Measurements from ENCODE around the gene MRPL42.
"Not testable (repeated sequence)": the region's sequence is repeated elsewhere in the genome, so short reads cannot be mapped to it uniquely, and the experiment has no call there.

MRPL42 gene

DNA sequence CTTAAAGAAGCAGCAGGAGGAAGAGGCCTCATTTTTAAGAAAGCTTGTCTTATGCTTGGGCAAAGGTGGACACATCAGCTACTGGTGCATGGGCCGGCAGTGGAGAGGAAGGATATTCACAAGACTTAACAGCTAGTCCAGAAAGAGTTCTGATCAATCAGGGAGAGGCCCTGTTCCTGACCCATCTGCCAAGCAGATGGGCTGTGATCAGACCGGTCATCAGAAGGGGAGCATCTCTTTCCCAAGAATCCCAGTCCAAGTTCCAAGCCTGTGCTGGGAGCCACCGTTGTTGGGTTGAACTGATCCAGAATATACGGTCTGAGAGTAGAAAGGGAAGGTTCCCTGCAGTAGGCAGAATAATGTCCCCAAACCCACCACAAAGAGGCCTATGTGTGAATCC lies 72.5 kb downstream of the MRPL42 start:
- FAIRE-seq (no peak), DNase-seq (ENCODE audit: insufficient read length, low spot score) (no peak)

- no peak for DNase-seq (ENCODE audit: insufficient read length, low spot score)
- FAIRE-seq = no peak
These were observed 73.2 kb downstream of the MRPL42 start for GRCh38 chr12:93540466-93540865.

DNA sequence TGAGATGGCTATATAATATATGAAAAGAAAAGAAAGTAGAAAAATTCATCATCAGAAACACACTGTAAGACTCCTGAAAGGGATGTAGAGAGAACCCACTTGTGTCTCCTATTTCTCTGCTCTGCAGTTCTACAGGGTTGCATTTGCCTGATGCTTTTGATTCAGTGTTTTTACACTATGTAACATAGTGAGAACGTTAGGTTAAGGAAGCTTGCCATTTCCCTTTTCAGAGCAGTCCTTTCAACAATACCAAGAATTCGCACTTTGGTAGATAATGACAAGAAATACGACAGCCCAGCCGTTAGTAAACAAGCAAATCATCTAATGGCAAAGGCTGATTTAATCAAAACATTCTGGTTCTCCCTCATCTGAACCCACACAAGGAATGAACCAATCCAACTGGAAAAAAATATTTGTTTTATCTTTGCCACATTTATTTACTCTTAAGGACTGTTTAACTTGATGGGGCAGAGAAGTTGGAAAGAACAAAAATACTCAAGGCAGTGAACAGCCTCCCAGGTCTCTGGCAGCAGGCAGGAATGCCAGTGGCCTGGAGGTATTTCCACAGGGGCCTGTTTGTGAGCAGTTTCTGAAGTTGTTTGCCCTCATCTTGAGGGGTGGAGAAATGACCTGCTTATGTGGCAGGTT lies 74.4 kb downstream of the MRPL42 start:
- DNase-seq (ENCODE audit: insufficient read length, low spot score) (no peak), FAIRE-seq (no peak)

- FAIRE-seq (no peak), DNase-seq (ENCODE audit: insufficient read length, low spot score) (no peak)
These were observed 80.5 kb downstream of the MRPL42 start for GRCh38 chr12:93547778-93548177.

DNA sequence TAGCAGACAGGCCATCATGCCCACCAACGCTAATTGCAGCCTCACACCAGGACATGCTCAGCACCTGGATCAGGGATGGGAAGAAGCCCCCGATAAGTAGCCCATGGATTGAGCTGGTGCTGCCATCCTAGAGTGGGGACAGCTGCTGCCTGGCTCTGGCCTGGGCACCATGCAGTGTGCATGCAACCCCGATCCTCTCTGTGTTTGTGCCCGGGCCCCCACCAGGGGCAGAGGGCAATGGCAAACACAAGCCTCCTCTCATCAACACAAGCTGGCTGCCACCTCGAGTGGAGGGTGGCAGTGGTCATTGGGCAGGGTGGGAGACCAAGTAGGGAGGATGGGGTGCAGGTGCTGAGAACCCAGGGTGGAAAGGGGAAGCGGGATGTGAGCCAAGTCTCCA lies 81.9 kb downstream of the MRPL42 start:
- no peak for DNase-seq (ENCODE audit: insufficient read length, low spot score)
- FAIRE-seq = no peak

DNA sequence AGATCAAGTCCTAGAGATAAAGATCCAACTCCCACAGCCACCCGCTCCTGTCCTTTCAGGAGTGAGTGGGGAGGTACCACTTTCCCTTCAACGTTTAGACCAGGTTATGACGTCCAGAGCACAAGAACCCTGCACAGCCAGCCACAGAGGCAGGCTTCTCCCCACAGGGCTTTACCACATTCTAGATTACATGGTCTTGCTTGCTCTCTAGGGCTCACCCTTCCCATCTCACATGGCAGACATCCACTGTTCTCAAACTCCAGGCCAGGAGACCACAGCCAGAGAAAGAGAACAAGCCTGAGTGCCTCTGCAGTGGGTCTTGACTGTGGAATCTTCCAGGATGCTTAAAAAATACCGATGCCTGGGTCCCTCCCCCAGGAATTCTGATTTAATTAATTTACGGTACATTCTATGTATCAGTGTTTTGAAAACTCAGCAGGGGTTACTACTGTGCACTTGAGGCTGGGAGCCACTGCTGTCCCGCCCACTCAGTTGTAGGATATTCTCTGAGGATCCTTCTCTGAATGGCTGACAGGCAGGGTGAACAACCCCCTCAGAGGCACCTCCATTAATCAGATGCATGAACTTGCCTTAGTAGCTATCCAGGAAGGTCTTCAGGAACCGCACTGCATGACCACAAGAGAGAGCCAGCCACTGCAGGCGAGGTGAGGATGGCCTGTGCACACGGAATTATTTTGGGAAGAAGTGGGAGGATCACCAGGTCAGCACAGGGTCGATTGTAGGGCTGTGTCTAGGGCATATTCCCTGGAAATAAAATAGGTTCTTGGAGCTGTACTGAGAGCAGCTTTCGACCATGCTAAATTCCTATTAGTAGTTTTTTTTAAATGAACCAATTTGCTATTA lies 83.7 kb downstream of the MRPL42 start:
- FAIRE-seq (no peak), DNase-seq (ENCODE audit: insufficient read length, low spot score) (no peak)

DNA sequence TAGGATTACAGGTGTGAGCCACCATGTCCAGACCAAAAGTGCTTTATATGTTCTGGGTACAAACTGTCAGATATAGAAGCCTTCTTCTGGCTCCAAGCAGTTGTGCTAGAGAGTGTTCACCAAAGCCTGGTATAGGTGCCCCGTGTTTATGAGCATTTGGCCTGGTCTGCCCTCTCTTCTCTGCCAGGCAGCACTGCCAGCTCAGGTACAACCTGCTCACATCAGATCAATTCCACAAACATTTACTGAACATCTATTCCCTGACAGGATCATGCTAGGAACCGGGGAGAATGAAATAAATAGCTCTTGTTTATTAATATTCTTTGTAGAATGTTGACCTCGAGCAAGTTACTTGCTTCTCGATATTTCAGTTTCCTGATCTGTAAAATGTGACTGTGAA lies 85.1 kb downstream of the MRPL42 start:
- DNase-seq (ENCODE audit: insufficient read length, low spot score) (no peak), FAIRE-seq (no peak)

DNA sequence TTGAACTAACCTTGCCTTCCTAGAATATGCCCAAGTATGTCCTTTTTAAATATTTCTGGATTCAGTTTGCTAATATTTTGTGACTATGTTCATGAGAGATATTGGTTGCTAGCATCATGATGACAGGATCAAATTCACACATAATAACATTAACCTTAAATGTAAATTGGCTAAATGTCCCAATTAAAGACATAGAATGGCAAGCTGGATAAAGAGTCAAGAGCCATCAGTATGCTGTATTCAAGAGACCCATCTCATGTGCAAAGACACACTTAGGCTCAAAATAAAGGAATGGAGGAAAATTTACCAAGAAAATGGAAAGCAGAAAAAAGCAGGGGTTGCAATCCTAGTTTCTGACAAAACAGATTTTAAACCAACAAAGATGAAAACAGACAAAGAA lies 90.6 kb downstream of the MRPL42 start:
- not testable (repeated sequence) for FAIRE-seq; DNase-seq (ENCODE audit: insufficient read length, low spot score)

DNA sequence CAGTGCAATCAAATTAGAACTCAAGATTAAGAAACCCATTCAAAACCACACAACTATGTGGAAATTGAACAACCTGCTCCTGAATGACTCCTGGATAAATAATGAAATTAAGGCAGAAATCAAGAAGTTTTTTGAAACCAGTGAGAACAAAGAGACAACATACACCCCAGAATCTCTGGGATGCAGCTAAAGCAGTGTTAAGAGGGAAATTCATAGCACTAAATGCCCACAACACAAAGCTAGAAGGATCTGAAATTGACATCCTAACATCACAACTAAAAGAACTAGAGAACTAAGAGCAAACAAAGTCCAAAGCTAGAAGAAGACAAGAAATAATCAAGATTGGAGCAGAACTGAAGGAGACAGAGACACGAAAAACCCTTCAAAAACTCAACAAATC lies 91.4 kb downstream of the MRPL42 start:
- not testable (repeated sequence) for DNase-seq (ENCODE audit: insufficient read length, low spot score); FAIRE-seq

GRCh38 chr12:93563807-93564538 lies 96.7 kb downstream of the MRPL42 start:
- FAIRE-seq (no peak), DNase-seq (ENCODE audit: insufficient read length, low spot score) (no peak)

- FAIRE-seq (no peak), DNase-seq (ENCODE audit: insufficient read length, low spot score) (no peak)
These were observed 98.4 kb downstream of the MRPL42 start for GRCh38 chr12:93565760-93566159.
